NCI-H524 (cell line): Measurements from ENCODE around the gene KIF5A.

ENCODE experiments used
- DNase-seq, 2 experiments: peaks; one replicate each; lab custom pipeline; 2025; lab: John Stamatoyannopoulos, UW

Gene KIF5A

GRCh38 chr12:57520053-57520818, 29.6 kb upstream of the KIF5A start, which contains the start of gene DDIT3:
Gene DDIT3 (minus strand): TSS chr12:57520514. CDS start chr12:57517406, 3,108 bp downstream.
- DNase-seq = peak; percentile 92 to 98

GRCh38 chr12:57521525-57522010, 28.3 kb upstream of the KIF5A start:
- peak; percentile 74 to 85 for DNase-seq

GRCh38 chr12:57522011-57522886, 27.6 kb upstream of the KIF5A start, which contains the start of gene MBD6:
Gene MBD6 (plus strand): TSS chr12:57522824. CDS start chr12:57524304, 1,480 bp downstream.
- peak; percentile 85 to 94 for DNase-seq

- peak in 1 of 2 experiments; percentile 48 for DNase-seq
Measured at GRCh38 chr12:57522887-57523705, 26.7 kb upstream of the KIF5A start.

- peak in 1 of 2 experiments; percentile 30 for DNase-seq
Measured at GRCh38 chr12:57523706-57524614, 25.9 kb upstream of the KIF5A start.

GRCh38 chr12:57524814-57525614, 24.8 kb upstream of the KIF5A start:
- DNase-seq = peak; percentile 22 to 70

- DNase-seq = no peak
Measured at GRCh38 chr12:57525615-57526383, 24.0 kb upstream of the KIF5A start.

GRCh38 chr12:57526477-57527126, 23.2 kb upstream of the KIF5A start:
- DNase-seq = no peak

- DNase-seq = no peak
Measured at GRCh38 chr12:57527184-57527583, 22.7 kb upstream of the KIF5A start.

- DNase-seq = no peak
Measured at GRCh38 chr12:57528176-57528575, 21.7 kb upstream of the KIF5A start.

GRCh38 chr12:57528831-57529555, 20.9 kb upstream of the KIF5A start:
- DNase-seq = no peak

GRCh38 chr12:57529831-57530230, 20.0 kb upstream of the KIF5A start:
- DNase-seq = peak in 1 of 2 experiments; percentile 28

GRCh38 chr12:57530396-57531142, 19.3 kb upstream of the KIF5A start:
- no peak for DNase-seq

GRCh38 chr12:57531836-57532235, 18.0 kb upstream of the KIF5A start:
- no peak for DNase-seq

- DNase-seq = peak in 1 of 2 experiments; percentile 33
Measured at GRCh38 chr12:57533108-57533507, 16.7 kb upstream of the KIF5A start.

- DNase-seq = peak in 1 of 2 experiments; percentile 14
Measured at GRCh38 chr12:57534250-57534649, 15.6 kb upstream of the KIF5A start.

- DNase-seq = no peak
Measured at GRCh38 chr12:57534991-57535543, 14.8 kb upstream of the KIF5A start.
